ENCODE measurements around the gene GABPA. TPM values are rescaled to one million over a fixed set of nuclear protein-coding genes. Genes with fewer than 3 reads are reported as not detected.

The GABPA gene
- total and polyA plus RNA-seq, 2 donors (not counting 1 experiment from before 2014, with no cell fraction given): 10.3 to 29.7 TPM

GRCh38 chr21:25717491-25718147 is 17.2 kb upstream of the GABPA start:
- CTCF ChIA-PET: interaction anchor here (2.1 kb wide), 2 partner anchors 10 to 109 kb away, joined by 9 to 15 read pairs; no protein-coding TSS in a partner anchor
- Histone ChIP-seq H3K79me2 (ENCODE audit: control insufficient read depth, insufficient read depth, low read length) (no peaks in the 10 kb centered on the region), H3K36me3 (replicated peaks in 1 of 2; ENCODE audit: control extremely low read depth in 1 of 2, control insufficient read depth in 1 of 2, extremely low read depth in 1 of 2, insufficient read depth in 2 of 2, low read length in 1 of 2) (peaks cover 0 to 8% of the 10 kb centered on the region in 2 experiments), H2AFZ (ENCODE audit: insufficient read depth, low read depth, low read length, poor library complexity, severe bottlenecking) (no peak overlapping the region), H3K4me1 (ENCODE audit: control insufficient read depth in 2 of 2, insufficient read depth in 2 of 2, low read length in 2 of 2) (no peaks in the 10 kb centered on the region), H3K9ac (ENCODE audit: low read length) (no peak overlapping the region), H3K9me3 (ENCODE audit: control extremely low read depth in 1 of 3, control insufficient read depth in 2 of 3, insufficient read depth in 1 of 3, low read length in 2 of 3) (no peaks in the 10 kb centered on the region), H3K4me3 (ENCODE audit: control extremely low read depth in 1 of 5, extremely low read depth in 1 of 5, insufficient read depth in 1 of 5, low read depth in 2 of 5, low read length in 4 of 5) (no peak overlapping the region), H3K4me2 (replicated peaks; ENCODE audit: low read depth, low read length, poor library complexity, severe bottlenecking) (no peak overlapping the region), H3K27ac (ENCODE audit: low read length in 2 of 2) (no peak overlapping the region), H3K27me3 (replicated peaks in 1 of 4; ENCODE audit: control extremely low read depth in 1 of 4, control insufficient read depth in 3 of 4, insufficient read depth in 4 of 4, low read length in 3 of 4) (no peaks in the 10 kb centered on the region), H4K20me1 (ENCODE audit: control insufficient read depth, insufficient read depth, low read length, poor library complexity, severe bottlenecking) (no peaks in the 10 kb centered on the region)
- 86% methylated on average over 1 of the region's 5 CpGs for WGBS (ENCODE audit: insufficient coverage)
- intact Hi-C loops (cut with micrococcal nuclease): no loop called here
- Mint-ChIP-seq H3K27me3 (no peaks in the 10 kb centered on the region), H3K9me3 (ENCODE audit: insufficient read depth) (no peaks in the 10 kb centered on the region), H3K27ac (no peak overlapping the region), H3K4me1 (no peaks in the 10 kb centered on the region), H3K4me3 (no peak overlapping the region)
- no peak for ATAC-seq (ENCODE audit: low read depth)
- POLR2A ChIA-PET: no interaction called here
- TF ChIP-seq EZH2 (IDR thresholded peaks at IDR 0.05; ENCODE audit: borderline replicate concordance, insufficient read depth, low read depth, low read length, poor library complexity, severe bottlenecking) (no peak), CTCF (IDR thresholded peaks at IDR 0.05) (no peak)
- no peak for DNase-seq

- ATAC-seq (ENCODE audit: low read depth) (no peak), DNase-seq (no peak)
- no peak for TF ChIP-seq CTCF (IDR thresholded peaks at IDR 0.05)
- TF ChIP-seq EZH2 (IDR thresholded peaks at IDR 0.05; ENCODE audit: borderline replicate concordance, insufficient read depth, low read depth, low read length, poor library complexity, severe bottlenecking): no peak
- Histone ChIP-seq H3K4me3 (ENCODE audit: control extremely low read depth in 1 of 5, extremely low read depth in 1 of 5, insufficient read depth in 1 of 5, low read depth in 2 of 5, low read length in 4 of 5) (no peak overlapping the region), H3K36me3 (replicated peaks in 1 of 2; ENCODE audit: control extremely low read depth in 1 of 2, control insufficient read depth in 1 of 2, extremely low read depth in 1 of 2, insufficient read depth in 2 of 2, low read length in 1 of 2) (peaks cover 0 to 44% of the 10 kb centered on the region in 2 experiments), H3K9ac (ENCODE audit: low read length) (no peak overlapping the region), H3K27ac (ENCODE audit: low read length in 2 of 2) (no peak overlapping the region), H4K20me1 (ENCODE audit: control insufficient read depth, insufficient read depth, low read length, poor library complexity, severe bottlenecking) (peaks cover 6% of the 10 kb centered on the region), H3K27me3 (replicated peaks in 1 of 4; ENCODE audit: control extremely low read depth in 1 of 4, control insufficient read depth in 3 of 4, insufficient read depth in 4 of 4, low read length in 3 of 4) (no peaks in the 10 kb centered on the region), H3K4me2 (replicated peaks; ENCODE audit: low read depth, low read length, poor library complexity, severe bottlenecking) (no peak overlapping the region), H3K4me1 (ENCODE audit: control insufficient read depth in 2 of 2, insufficient read depth in 2 of 2, low read length in 2 of 2) (no peaks in the 10 kb centered on the region), H3K79me2 (ENCODE audit: control insufficient read depth, insufficient read depth, low read length) (no peaks in the 10 kb centered on the region), H2AFZ (ENCODE audit: insufficient read depth, low read depth, low read length, poor library complexity, severe bottlenecking) (no peak overlapping the region), H3K9me3 (ENCODE audit: control extremely low read depth in 1 of 3, control insufficient read depth in 2 of 3, insufficient read depth in 1 of 3, low read length in 2 of 3) (no peaks in the 10 kb centered on the region)
- no peak overlapping the region for H3K4me3 Mint-ChIP-seq
- intact Hi-C loops (cut with micrococcal nuclease): no loop called here
- H3K27ac Mint-ChIP-seq: no peak overlapping the region
- no peaks in the 10 kb centered on the region for H3K4me1 Mint-ChIP-seq
- WGBS (ENCODE audit: insufficient coverage): 100% methylated on average over 1 of the region's 3 CpGs
- POLR2A ChIA-PET: no interaction called here
- no peaks in the 10 kb centered on the region for H3K27me3 Mint-ChIP-seq
- no peaks in the 10 kb centered on the region for H3K9me3 Mint-ChIP-seq (ENCODE audit: insufficient read depth)
- CTCF ChIA-PET: interaction anchor here (1.2 kb wide), 1 partner anchor 14 kb away, joined by 5 read pairs; no protein-coding TSS in a partner anchor
Measured at GRCh38 chr21:25721987-25722386, 12.8 kb upstream of the GABPA start.

Measured in B cell (primary cell).